H1 (cell line): ENCODE data around the gene HDHD2. TPM values are rescaled to one million over a fixed set of nuclear protein-coding genes. Genes with fewer than 3 reads are reported as not detected.

Experiments
- CTCF ChIA-PET: fragments of 300-600 bp; sonication (Branson Sonifier 250); formaldehyde crosslinking; loops from one replicate; lab custom pipeline; 2021; ENCODE audit not compliant: partially characterized antibody; lab: Charles Lee
- POLR2A ChIA-PET: fragments of 300-600 bp; sonication (Branson Sonifier 250); formaldehyde crosslinking; loops from one replicate; lab custom pipeline; 2021; ENCODE audit warnings: inconsistent platforms; ENCODE audit not compliant: partially characterized antibody; lab: Charles Lee
- DNase-seq, 2 experiments: peaks; one replicate each; pipeline versions ENCODE4 v3.0.0 to v3.0.0-alpha.2; 2010 to 2022; ENCODE audit warnings: low spot score in 2 of 2, low read depth in 1 of 2, mixed read lengths in 1 of 2
- FAIRE-seq: peaks from 2 replicates; lab custom pipeline; 2011; peaks lifted over from hg19 to GRCh38; lab: Jason Lieb, UNC
- H2AFZ ChIP-seq: 2 replicates; pipeline ENCODE4 v1.8.1; 2012; ENCODE audit warnings: low read length, inconsistent platforms
- H2AK5ac ChIP-seq: 2 replicates; pipeline ENCODE4 v1.6.1; 2013; ENCODE audit warnings: low read depth, low read length
- H2BK120ac ChIP-seq: replicated peaks from 2 replicates; pipeline ENCODE3; 2013; ENCODE audit warnings: low read depth, low read length, inconsistent platforms
- H2BK12ac ChIP-seq: 2 replicates; pipeline ENCODE4 v1.6.1; 2013; ENCODE audit warnings: low read depth, low read length
- H2BK15ac ChIP-seq: 2 replicates; pipeline ENCODE4 v1.6.1; 2013; ENCODE audit warnings: low read length
- H2BK20ac ChIP-seq: 2 replicates; pipeline ENCODE4 v1.6.1; 2013; ENCODE audit warnings: low read length
- H2BK5ac ChIP-seq: 2 replicates; pipeline ENCODE4 v1.6.1; 2013; ENCODE audit warnings: low read depth, low read length
- H3K14ac ChIP-seq: 2 replicates; pipeline ENCODE4 v1.6.1; 2013; ENCODE audit warnings: inconsistent platforms; ENCODE audit not compliant: insufficient read length
- H3K18ac ChIP-seq: 2 replicates; pipeline ENCODE4 v1.6.1; 2013; ENCODE audit warnings: low read length; ENCODE audit errors: extremely low read depth
- H3K23ac ChIP-seq: 2 replicates; pipeline ENCODE4 v1.6.1; 2013; ENCODE audit warnings: inconsistent platforms; ENCODE audit not compliant: insufficient read length
- H3K23me2 ChIP-seq: 2 replicates; pipeline ENCODE4 v1.6.1; 2013; ENCODE audit warnings: low read depth, low read length
- H3K27ac ChIP-seq: 2 replicates; pipeline ENCODE4 v1.6.1; 2011; ENCODE audit warnings: low read depth, low read length, inconsistent platforms
- H3K27me3 ChIP-seq, 4 experiments: replicated peaks in 1 of 4; 1 replicate in 1 of 4; 2 replicates in 3 of 4; pipeline versions ENCODE4 v1.6.1 to v1.8.1; 2011 to 2013; ENCODE audit warnings: low read length in 3 of 4, mild to moderate bottlenecking in 3 of 4, inconsistent platforms in 2 of 4, mixed read lengths in 2 of 4, moderate library complexity in 1 of 4; ENCODE audit not compliant: control insufficient read depth in 3 of 4, insufficient read depth in 3 of 4; ENCODE audit errors: extremely low read depth in 1 of 4
- H3K36me3 ChIP-seq, 4 experiments: 2 replicates each; pipeline versions ENCODE4 v1.6.1 to v1.8.1; 2011 to 2013; ENCODE audit warnings: mild to moderate bottlenecking in 4 of 4, low read length in 3 of 4, moderate library complexity in 2 of 4, control low read depth in 1 of 4, inconsistent platforms in 1 of 4; ENCODE audit not compliant: insufficient read depth in 4 of 4, control insufficient read depth in 2 of 4
- H3K4ac ChIP-seq: replicated peaks from 2 replicates; pipeline ENCODE3; 2013; ENCODE audit warnings: low read length, low read depth, mixed read lengths, inconsistent platforms; ENCODE audit not compliant: insufficient read length
- H3K4me1 ChIP-seq, 4 experiments: replicated peaks in 1 of 4; 1 replicate in 1 of 4; 2 replicates in 3 of 4; pipeline versions ENCODE4 v1.6.1 to v1.8.1; 2011 to 2013; ENCODE audit warnings: low read length in 3 of 4, inconsistent platforms in 2 of 4, mixed read lengths in 1 of 4; ENCODE audit not compliant: insufficient read depth in 4 of 4, control insufficient read depth in 3 of 4
- H3K4me2 ChIP-seq, 2 experiments: 2 replicates each; pipeline versions ENCODE4 v1.6.1 to v1.8.1; 2011 to 2013; ENCODE audit warnings: low read depth in 2 of 2, low read length in 2 of 2, control low read depth in 1 of 2, inconsistent platforms in 1 of 2, mild to moderate bottlenecking in 1 of 2; ENCODE audit not compliant: insufficient read depth in 1 of 2
- H3K4me3 ChIP-seq, 4 experiments: fragments of 200-600, 300-600 bp in 1 of 4; sonication (generic), shearing (Covaris generic), sonication (Bioruptor Twin) in 1 of 4; 2 replicates each; pipeline versions ENCODE4 v1.5.1 to v1.8.1; 2011 to 2016; ENCODE audit warnings: low read length in 4 of 4, low read depth in 3 of 4, control low read depth in 2 of 4, inconsistent platforms in 2 of 4, mild to moderate bottlenecking in 2 of 4, mixed read lengths in 1 of 4, moderate library complexity in 1 of 4; ENCODE audit not compliant: insufficient read depth in 2 of 4; ENCODE audit errors: extremely low read depth in 1 of 4
- H3K56ac ChIP-seq: replicated peaks from 2 replicates; pipeline ENCODE3; 2013; ENCODE audit warnings: low read depth, mild to moderate bottlenecking, mixed read lengths, low read length, inconsistent platforms; ENCODE audit not compliant: insufficient read length
- H3K79me1 ChIP-seq: 2 replicates; pipeline ENCODE4 v1.6.1; 2013; ENCODE audit warnings: low read depth, low read length, control low read depth
- H3K79me2 ChIP-seq, 2 experiments: 2 replicates each; pipeline versions ENCODE4 v1.6.1 to v1.8.1; 2012 to 2013; ENCODE audit warnings: low read length in 2 of 2, mild to moderate bottlenecking in 2 of 2, inconsistent platforms in 1 of 2; ENCODE audit not compliant: insufficient read depth in 2 of 2, control insufficient read depth in 1 of 2
- H3K9ac ChIP-seq, 4 experiments: replicated peaks in 1 of 4; 1 replicate in 1 of 4; 2 replicates in 3 of 4; pipeline versions ENCODE4 v1.6.1 to v1.8.1; 2011 to 2013; ENCODE audit warnings: low read depth in 3 of 4, low read length in 3 of 4, control low read depth in 2 of 4, mild to moderate bottlenecking in 2 of 4, moderate library complexity in 2 of 4, inconsistent platforms in 1 of 4; ENCODE audit errors: extremely low read depth in 1 of 4
- H3K9me3 ChIP-seq, 2 experiments: 2 replicates each; pipeline versions ENCODE4 v1.6.1 to v1.8.1; 2012 to 2013; ENCODE audit warnings: mild to moderate bottlenecking in 2 of 2, moderate library complexity in 2 of 2, control low read depth in 1 of 2, inconsistent platforms in 1 of 2, low read depth in 1 of 2, low read length in 1 of 2, mixed read lengths in 1 of 2; ENCODE audit not compliant: insufficient read depth in 2 of 2
- H4K20me1 ChIP-seq, 2 experiments: replicated peaks in 1 of 2; 2 replicates each; pipeline versions ENCODE3 to v1.8.1; 2011 to 2013; ENCODE audit warnings: inconsistent platforms in 2 of 2, low read length in 2 of 2, mild to moderate bottlenecking in 1 of 2; ENCODE audit not compliant: insufficient read depth in 2 of 2, control insufficient read depth in 1 of 2
- H4K5ac ChIP-seq: 2 replicates; pipeline ENCODE4 v1.6.1; 2013; ENCODE audit warnings: low read length, low read depth, mixed read lengths, inconsistent platforms; ENCODE audit not compliant: insufficient read length
- H4K8ac ChIP-seq: 2 replicates; pipeline ENCODE4 v1.8.0; 2013; ENCODE audit warnings: mild to moderate bottlenecking, moderate library complexity, low read length, inconsistent platforms; ENCODE audit not compliant: insufficient read depth; ENCODE audit errors: extremely low read depth
- H4K91ac ChIP-seq: replicated peaks from 2 replicates; pipeline ENCODE3; 2013; ENCODE audit warnings: low read length, mixed read lengths, inconsistent platforms; ENCODE audit not compliant: insufficient read length
- WGBS, 2 experiments: shearing (Covaris generic) in 1 of 2; methylation state at CpG; one replicate each; pipeline versions ENCODE4 v1.1.6 to v1.1.7; 2013 to 2015; ENCODE audit warnings: low lambda C conversion rate in 2 of 2, mixed read lengths in 2 of 2, inconsistent platforms in 1 of 2, low coverage in 1 of 2, missing lambda C conversion rate in 1 of 2; ENCODE audit not compliant: insufficient replicate concordance in 2 of 2, insufficient coverage in 1 of 2, insufficient read length in 1 of 2; ENCODE audit errors: extremely low coverage in 1 of 2, missing lambda C conversion rate in 1 of 2; 5-methylcytosine and 5-hydroxymethylcytosine counted together
- polyA plus RNA-seq, 7 experiments: library from polyadenylated mRNA; depleted of rRNA in 3 of 7; stranded (reverse) in 5 of 7; unstranded in 2 of 7; fragments of >200 nt in 5 of 7; fragments of 200-250 nt in 2 of 7; gene quantifications; 1 replicate in 5 of 7; 2 replicates in 1 of 7; 4 replicates in 1 of 7; pipeline versions ENCODE4 v1.2.1 to v1.2.3, GENCODE V29; 2011 to 2013; ENCODE audit warnings: missing spikeins in 2 of 7, mixed read lengths in 2 of 7
- total RNA-seq: library from RNA; stranded (reverse); fragmentation: NEBNext Ultra II Directional; extraction: Animal tissue kit (Norgen Biotek cat#: 25700); gene quantifications from 2 replicates; pipeline ENCODE4 v1.2.1, GENCODE V29; 2021

Gene HDHD2
- total and polyA plus RNA-seq, 2 of the 8 experiments (the other 6 are each of a cell fraction or from before 2014, with no cell fraction given) = 16.7 to 42.7 TPM

DNA sequence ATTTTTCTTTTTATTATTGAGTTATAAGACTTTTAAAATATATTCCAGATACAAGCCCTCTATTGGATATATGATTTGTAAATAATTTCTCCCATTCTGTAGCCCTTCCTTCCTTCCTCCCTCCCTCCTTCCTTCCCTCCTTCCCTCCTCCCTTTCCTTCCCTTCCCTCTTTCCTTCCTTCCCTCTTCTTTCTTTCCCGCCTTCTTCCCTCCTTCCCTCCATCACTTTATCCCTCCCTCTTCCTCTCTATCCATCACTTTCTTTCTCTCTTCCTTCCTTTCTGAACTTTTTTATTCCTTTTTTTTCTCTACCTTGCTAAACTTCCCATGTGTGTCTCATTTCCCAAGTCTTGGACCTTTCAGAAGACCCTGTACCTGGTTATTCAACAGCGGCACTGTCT, 69.4 kb downstream of the HDHD2 start:
- Histone ChIP-seq H3K4me1 (peaks cover 0 to 2% (median 0%) of the 10 kb centered on the region in 4 experiments; a peak in 2 of 7 replicates), H3K23me2 (no peaks in the 10 kb centered on the region), H3K23ac (no peak overlapping the region), H3K4me2 (no peak overlapping the region), H2BK12ac (no peak overlapping the region), H2BK5ac (no peak overlapping the region), H2AK5ac (no peak overlapping the region), H3K79me1 (no peaks in the 10 kb centered on the region), H3K56ac (no peak overlapping the region), H3K4me3 (no peak overlapping the region), H2BK15ac (no peak overlapping the region), H3K4ac (no peak overlapping the region), H3K36me3 (0 out of 8 replicates have a peak, but pooled peaks cover 0 to 2% (median 0%) of the 10 kb centered on the region in 4 experiments), H4K20me1 (peaks cover 0 to 2% of the 10 kb centered on the region in 2 experiments), H3K18ac (no peak overlapping the region), H4K8ac (no peak overlapping the region), H4K91ac (no peak overlapping the region), H3K27ac (no peak overlapping the region), H2AFZ (no peak overlapping the region), H3K9ac (no peak overlapping the region), H3K27me3 (no peaks in the 10 kb centered on the region), H3K14ac (no peak overlapping the region), H2BK120ac (no peak overlapping the region), H3K9me3 (no peaks in the 10 kb centered on the region), H2BK20ac (no peak overlapping the region), H3K79me2 (no peaks in the 10 kb centered on the region), H4K5ac (no peak overlapping the region)
- WGBS, 2 experiments = 90 to 100% methylated on average over 1 to 2 of the region's 2 CpGs
- ChIA-PET POLR2A (no interaction called here), CTCF (interaction anchor here (1.4 kb wide), 1 partner anchor 19 kb away, joined by 7 read pairs; no protein-coding TSS in a partner anchor)
- FAIRE-seq = no peak
- DNase-seq = no peak
